ENCODE results near the gene SPOCK3.

GRCh38 chr4:167031534-167032156, 202.6 kb downstream of the SPOCK3 start:
- TF ChIP-seq POLR2A (IDR thresholded peaks at IDR 0.05; ENCODE audit: low read length) (no peak), GATA1 (IDR thresholded peaks at IDR 0.05; ENCODE audit: low read depth, low read length) (no peak)
